Kidney glomerular epithelial cell (primary cell): ENCODE results near the gene GNAQ.
A peak's percentile ranks its signal among the peaks of the same experiment; 100 is the strongest.
"Not testable (repeated sequence)": the region's sequence is repeated elsewhere in the genome, so short reads cannot be mapped to it uniquely, and the experiment has no call there.

Experiments
- DNase-seq: peaks from one replicate; lab custom pipeline; 2025; lab: John Stamatoyannopoulos, UW

Gene GNAQ

DNA sequence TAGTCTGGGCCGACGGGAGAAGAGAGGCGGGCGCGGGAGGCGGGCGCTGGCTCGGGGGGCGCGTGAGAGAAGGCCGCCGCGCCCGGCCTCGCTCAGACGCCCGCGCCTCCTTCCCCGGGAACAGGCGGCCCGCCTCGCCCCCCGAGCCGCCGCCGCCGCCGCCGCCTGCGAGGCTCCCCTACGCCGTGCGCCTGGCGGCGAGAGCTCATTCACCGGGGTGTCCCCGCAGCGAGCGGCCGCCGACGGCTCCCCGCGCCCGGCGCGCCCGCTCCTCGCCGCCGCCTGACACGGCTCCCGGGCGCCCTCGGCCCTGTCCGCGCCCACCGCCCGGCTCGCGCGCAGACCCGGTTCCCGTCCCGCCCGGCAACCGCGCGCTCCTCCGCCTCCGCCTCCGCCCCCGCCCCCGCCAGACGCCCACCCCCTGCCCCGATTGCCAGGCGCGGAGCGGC lies at the start of gene GNAQ:
TSS of gene GNAQ (minus strand) at position 368 of the 449 bp plus-strand sequence. CDS start 576 bp downstream, outside the sequence.
- DNase-seq = no peak

DNA sequence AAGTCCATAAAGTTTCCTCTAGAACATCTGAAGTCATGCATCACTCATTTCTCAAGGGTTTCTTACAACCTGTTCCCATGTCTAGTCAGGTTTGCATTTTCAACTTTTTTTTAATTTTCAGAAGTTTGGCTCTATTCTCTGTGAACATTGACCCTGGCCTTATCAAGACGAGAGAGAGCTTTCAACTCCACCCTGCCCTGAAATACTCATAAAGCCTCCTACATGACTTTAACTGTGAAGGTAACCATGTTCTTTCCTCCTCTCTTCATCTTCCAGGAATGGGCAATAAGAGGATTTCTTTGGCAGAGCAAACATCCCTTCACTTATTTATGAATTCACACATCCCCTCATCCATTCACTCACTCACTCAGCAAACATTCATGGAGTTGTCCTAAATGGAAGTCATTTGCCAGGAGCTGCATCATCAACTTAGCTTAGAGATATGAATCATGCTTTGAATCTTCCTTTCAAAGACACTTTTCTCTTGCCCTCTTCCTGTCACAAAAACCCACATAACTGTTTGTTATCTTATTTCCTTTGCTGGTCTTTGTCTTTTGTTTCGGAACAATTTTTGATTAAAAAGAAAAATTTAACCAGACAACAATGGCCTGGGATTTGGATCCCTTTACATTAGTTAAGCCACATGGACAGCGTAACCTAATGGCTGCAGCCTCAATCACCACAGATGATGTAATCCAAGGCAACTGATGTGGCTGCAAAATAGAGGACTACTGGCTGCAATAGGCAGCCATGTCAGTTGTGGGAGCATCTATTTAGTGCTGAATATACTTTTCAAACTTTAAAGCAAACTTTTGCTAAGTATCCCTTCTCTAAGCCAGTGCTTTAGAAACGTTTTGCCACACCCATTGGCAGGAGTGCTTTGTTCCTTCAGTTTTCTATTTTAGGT lies 43.0 kb upstream of the GNAQ start:
- no peak for DNase-seq

DNA sequence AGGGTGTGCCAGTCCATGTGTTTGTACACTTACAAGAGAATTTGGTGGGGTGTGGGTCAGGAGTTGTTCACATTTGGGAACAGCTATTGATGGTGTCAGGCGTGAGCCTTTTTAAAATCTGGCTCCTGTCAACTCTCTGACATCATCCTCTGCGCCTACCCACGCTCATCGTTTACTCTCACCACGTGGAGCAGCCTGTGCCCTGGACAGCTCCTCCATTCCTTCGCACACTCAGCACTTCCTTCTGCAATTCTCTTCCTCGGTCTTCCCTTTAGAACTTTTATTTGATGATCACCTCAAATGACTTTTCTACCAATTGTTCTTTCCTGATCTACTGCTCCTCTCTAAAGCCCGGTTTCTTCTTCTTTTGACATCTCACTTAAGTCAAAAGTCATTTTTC lies 42.1 kb upstream of the GNAQ start:
- DNase-seq = no peak

DNA sequence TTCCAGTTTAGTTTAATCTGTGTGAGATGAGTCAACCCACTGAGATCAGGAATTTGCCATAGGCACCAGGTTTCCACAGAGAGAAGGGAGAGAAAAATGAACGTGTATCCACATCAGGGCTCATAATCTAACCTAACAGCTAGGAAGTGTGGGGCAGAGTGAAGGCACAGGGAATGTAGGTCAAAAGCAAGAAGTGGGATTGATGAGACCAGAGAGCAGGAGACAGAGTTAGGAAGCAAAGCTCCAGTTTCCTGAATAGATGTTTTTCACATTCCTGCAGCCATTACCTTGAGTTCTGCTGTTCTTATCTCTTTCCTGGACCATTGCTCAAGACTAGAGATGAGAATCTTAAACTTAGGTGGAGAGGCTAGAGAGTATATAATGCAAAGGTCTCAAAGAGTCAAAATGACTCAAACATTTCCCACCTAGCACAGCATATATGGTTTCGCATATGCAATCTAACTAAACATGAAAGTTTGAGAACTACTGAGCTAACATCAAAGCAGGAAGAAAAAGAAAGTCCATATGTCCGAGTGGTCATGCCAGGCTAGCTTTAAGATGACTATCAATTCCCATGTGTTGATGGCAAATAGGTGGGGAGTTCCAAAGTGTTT lies 41.1 kb upstream of the GNAQ start:
- DNase-seq = no peak

DNA sequence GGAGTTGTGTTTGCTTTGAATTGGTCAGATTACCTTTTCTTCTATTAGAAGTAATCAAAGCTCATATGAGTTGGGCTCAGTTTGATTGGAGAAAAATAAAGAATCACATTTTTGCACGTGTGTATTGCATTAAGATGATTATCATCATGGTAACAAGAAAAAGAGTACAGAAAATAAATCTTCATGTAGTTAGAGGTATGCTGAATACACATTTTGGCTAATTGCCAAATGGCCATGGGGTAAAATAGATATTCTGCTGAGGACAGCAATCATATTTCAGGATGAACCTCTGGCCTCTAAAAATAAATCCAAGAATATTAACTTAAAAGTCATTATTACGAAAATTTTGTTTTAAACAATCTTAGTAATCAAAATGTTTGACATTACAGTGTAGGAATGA lies 38.9 kb upstream of the GNAQ start:
- no peak for DNase-seq

DNA sequence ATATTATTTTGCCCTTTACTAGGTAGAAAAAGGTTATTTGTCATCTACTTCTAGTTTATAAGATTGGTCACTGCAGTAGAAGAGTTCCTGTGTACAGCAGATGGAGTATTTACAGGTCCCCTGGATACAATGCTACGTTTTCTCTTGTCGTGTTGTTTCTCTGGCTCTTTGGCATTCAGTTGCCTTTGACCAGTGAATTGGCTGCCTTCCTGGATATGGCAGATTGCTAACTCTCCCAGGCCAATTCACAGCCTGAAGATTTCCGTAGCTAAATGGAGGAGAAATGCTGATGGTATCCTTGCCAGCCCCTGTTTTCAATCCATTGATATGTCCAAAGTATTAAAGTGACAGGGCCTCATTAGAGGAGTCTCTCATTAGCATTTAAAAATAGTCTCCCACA lies 32.5 kb upstream of the GNAQ start:
- no peak for DNase-seq

DNA sequence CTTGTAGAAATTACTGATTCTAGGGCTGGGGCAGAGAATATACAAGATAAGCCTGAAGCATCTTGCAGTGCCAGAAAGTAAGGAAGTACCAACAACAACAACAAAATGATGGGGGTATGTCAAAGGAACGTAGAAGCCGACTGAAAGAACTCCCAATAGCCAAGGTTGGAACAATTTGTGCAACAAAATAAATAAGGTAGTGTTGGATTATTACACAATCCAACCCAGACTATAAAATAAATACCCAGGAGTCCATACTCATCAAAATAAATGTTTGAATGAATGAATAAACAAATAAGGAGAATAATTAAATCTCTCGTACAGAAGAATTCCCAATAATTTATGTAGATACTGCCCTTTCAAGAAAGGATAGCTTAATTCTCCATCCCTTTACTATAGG lies 31.1 kb upstream of the GNAQ start:
- no peak for DNase-seq

DNA sequence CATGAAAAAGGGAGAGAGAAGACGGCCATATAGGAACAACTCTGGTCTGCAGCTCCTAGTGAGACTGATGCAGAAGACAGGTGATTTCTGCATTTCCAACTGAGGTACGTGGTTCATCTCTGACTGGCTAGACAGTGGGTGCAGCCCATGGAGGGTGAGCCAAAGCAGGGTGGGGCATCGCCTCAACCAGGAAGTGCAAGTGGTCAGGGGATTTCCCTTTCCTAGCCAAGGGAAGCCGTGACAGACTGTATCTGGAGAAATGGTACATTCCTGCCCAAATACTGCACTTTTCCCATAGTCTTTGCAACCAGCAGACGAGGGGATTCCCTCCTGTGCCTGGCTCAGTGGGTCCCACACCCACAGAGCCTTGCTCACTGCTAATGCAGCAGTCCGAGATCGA lies 22.6 kb upstream of the GNAQ start:
- DNase-seq = not testable (repeated sequence)

DNA sequence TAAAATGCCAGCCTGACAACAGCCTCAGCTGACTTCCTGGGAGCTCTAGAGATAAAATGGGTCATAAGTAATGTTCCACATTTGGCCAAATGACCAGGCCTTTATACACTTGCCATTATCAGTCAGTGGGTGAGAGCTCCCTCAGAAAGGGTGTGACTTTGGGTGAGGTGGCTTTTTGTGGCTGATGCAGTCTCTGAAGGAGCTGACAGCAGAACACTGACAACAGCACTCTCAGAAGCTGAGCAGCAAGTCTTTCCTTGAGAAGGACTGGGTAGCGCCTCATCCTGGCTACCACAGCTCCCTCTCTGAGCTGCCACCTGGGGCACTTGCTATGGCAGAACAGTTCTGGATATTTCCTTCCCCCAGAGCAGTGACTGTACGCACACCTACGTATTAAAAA lies 22.0 kb upstream of the GNAQ start:
- no peak for DNase-seq

DNA sequence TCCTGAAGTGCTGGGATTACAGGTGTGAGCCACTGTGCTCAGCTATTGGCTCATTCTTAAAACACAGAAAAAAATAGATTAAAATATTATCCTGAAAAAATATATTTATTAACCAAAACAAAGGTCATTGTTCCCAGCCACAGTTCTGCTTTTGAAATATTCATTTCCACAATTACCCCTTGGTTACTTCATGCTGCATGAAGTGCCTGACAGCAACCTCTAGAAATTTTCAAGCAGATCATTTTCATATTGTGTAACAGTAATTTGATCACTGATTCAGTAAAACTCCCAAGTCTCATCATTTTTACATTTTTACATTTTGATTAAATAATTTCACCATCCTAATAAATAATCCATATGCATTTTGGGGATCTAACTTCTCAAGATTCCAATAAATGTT lies 18.8 kb upstream of the GNAQ start:
- no peak for DNase-seq

DNA sequence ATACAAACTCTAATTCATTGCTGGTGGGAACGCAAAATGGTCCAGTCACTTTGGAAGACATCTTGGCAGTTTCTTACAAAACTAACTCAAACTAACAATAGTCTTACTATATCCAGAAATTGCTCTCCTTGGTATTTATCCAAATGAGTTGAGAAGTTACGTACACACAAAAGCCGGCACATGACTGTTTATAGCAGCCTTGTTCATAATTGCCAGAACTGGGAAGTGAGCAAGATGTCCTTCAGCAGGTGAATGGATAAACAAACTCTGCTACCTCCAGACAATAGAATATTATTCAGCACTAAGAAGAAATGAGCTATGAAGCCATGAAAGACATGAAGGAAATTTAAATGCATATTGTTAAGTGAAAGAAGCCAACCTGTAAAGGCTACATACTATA lies 17.9 kb upstream of the GNAQ start:
- DNase-seq = no peak

DNA sequence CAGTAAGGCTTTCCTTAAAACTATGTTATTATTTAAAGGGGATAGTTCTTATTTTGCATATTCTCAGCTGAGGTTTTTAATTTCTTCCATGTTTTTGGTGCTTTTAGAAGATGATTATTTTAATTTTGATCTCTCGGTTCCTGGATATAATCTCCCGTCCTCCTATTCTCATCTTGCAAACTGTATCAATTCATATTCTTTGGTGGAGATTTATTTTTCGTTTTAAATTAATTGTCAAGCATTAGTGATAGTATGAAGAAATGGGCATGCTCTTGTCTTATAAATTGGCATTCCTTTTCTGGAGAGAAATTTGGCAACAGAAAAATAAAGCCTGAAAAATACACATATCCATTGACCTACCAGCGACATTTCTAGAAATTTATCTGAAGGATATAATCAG lies 15.5 kb upstream of the GNAQ start:
- DNase-seq = no peak

DNA sequence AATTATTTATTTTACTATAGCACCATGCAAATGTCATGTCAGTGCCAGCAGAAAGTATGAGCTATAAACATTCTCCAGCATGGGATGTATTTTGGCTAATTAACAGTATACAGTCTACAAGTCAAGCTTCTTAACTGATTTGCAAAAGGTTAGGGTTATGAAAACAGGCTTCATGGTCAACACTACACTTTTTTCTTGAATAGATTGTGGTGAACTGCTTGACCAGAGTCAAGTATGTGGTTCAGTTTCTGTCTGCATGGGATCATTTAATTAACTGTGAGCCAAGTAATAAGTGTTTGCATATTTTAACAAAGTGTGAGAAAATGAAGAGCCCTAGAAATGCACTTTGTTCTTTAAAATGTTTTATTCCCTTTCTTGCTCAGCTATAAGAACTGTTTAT lies 14.5 kb upstream of the GNAQ start:
- no peak for DNase-seq

DNA sequence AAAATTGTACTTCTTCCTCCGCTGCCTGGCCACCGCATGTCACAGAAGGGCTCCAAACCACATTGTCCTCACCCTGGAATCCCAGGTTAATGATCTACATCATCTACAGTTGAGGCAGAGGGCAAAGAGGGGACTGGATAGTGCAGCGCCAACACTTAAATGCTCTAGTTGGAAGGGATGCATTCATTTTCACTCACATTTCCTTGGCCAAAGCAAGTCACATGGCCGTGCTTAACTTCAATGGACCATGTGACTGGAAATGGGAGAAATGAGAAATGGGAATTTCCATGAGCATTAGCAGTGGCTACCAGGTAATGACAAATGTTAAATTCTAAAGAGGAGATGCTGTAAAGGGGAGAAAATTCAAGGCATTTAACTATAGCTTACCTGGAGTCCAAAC lies 13.3 kb upstream of the GNAQ start:
- no peak for DNase-seq

DNA sequence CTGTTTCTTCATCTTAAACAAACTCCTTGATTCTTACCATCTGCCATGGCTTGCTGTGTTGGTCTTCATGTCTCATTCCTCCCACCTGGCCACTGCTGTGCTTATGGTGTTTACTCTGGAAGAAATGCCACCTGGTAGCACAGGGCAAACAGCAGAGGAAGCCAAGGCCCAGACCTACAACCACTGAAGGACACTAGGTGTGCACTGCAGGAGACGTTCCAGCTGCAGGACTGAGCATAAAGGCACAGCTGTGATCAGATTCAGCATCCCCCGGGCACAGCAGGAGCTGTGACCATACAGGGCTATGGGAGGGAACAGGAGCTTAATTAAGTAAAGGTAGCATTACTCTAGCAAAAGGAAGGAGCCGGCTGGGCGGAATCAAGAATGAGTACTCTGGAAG lies 12.6 kb upstream of the GNAQ start:
- DNase-seq = no peak

DNA sequence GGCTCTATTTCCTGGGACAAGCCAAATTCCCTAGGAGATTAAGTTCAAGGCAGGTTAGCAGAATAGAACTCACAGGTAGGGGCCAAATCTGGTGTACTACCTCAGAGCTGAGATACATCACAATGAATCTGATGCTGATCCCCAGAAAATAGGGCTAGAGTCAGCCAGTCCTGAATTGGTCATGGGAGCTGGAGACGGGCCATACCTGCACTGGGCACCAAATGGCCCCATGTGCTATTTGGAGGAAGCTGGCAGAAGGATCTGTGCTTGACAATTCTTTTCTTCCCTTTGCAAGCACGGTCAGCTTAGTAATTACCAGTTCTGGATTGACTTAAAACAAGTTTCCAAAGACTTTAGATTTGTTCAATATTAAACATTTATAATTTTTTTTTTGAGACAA lies 10.4 kb upstream of the GNAQ start:
- no peak for DNase-seq

DNA sequence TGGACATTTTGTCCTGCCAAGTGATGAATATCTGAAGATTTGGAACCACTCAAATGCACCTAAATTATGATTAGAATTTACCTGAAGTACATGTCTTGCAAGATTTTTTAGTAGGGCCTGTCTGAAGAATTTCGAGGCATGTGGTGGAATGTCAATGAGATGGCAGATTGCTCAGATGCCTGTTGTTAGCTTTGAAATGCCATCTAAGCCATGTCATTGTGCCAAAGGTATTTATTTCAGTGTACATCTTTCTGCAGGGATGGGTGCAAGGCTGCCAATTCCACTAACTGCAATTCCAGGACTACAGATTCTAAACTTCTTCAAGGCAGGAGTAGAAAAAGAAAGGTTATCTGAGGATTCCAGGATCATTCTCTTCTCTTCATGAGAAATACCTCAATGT lies 9.1 kb upstream of the GNAQ start:
- DNase-seq = no peak

DNA sequence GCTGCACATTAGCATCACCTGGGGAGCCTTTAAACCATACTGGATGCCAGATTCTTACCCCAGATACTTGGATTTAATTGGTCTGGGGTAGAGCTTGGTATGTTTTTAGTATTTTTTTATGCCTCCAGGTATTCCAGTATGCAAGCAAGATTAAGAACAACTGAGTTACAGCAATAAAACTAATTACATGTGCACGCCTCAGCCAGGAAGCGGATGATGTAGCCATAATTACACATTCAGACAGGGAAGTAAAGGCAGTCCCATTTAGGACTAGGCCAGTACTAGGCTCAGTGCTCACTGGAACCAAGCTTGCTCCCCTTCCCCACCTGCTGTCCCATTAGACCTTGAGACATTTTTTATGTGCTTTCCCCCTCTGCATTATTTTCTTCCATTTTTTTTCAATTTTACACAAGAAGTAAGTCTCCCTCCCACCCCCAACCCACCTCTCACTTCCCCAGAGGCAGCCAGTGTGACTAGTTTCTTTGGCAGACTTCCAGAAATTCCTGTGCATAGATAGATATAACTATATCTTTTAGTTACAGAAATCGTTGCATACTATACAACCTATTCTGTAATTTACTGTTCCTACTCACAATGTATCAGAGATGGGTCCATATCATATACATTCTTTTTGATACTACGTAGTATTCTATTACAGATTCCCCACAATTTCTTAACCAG lies 7.1 kb upstream of the GNAQ start:
- DNase-seq = peak; percentile 17

DNA sequence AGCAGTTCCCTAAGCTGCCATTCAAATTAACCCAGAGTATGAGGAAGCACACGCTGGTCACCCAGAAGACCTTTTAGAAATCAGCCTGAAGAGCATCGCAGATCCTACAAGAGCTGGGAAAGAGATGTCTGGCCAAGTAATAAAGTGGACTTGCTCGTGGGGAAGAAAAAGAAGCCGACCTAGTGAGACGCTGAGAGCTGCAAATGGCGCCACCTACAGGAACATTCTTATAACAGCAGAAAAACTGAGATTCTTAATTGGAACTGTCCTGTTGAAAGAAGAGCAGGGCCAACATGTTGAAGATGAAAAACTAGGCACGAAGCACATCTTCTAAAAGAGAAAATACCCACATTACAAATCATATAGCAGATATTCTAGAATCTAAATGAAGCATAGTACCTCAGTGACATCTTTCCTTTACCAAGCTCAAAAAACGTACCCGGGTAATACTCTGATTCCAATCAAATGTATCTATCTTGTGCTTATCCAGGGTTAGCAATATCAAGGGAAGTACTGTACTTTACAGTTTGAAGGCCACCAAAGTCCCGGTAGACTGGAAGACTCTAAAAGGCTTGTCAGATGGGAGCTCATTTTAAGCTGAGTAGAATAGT lies 3.9 kb upstream of the GNAQ start:
- peak; percentile 79 for DNase-seq

DNA sequence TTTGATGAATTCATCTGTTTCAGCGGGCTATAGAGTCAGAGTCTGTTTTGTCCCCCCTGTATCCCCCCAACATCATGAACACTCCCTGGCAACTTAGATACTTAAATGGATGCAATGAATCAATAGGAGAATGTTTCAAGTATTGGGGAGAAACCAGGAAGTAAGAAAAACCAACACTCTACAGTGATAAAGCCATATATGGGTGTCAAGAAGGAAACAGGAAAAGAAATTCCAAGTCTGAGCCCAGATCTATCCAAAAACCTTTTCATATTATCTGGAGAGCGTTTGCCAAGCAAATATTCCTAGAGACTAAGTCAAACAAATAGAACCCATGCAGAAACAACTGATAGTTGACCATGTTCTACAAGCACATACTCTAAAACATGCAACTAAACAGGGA lies 2.3 kb upstream of the GNAQ start:
- DNase-seq = no peak

DNA sequence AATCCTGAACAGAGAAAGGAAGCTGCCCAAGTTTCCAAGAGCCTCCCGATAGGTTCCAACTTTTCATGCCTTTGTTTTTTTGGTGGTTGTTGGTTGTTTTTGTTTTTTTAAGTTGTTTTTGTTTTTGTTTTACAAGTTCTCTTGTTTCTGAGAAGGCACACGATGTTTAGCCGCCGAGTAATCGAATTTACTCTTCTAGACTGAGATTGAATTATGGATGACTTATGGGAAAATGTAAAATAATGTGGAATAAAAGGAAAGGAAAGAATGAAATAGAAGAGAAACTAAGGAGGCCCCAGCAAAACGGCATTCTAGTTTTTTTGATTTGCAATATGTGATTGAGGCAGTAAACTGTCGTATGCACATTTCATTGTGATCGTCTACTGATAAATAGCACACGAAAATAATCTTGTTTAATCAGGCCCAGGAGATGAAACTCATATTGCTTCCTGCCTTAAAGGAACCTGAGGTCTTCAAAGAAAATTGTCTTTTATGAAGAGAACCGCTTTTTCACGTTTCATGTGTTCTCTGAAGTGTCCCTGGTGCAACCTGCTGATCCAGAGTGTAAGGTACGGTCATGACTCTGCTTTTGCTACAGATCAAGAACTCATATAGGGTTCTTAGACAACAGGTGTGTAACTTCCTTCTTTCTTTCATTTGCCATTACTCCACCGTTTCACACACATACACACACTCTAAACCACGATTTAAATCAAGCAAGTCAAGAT lies 1.3 kb upstream of the GNAQ start:
- no peak for DNase-seq
